ENCODE data around the gene IFT57.
"Not testable (repeated sequence)": the region's sequence is repeated elsewhere in the genome, so short reads cannot be mapped to it uniquely, and the experiment has no call there.

The IFT57 gene

GRCh38 chr3:108159105-108159504 is 63.1 kb downstream of the IFT57 start:
- DNase-seq (ENCODE audit: low read depth in 2 of 2): no peak

- no peak for DNase-seq (ENCODE audit: low read depth in 2 of 2)
Observed at GRCh38 chr3:108158251-108158650, 64.0 kb downstream of the IFT57 start.

GRCh38 chr3:108157273-108157672 is 65.0 kb downstream of the IFT57 start:
- no peak for DNase-seq (ENCODE audit: low read depth in 2 of 2)

- DNase-seq (ENCODE audit: low read depth in 2 of 2): no peak
Observed at GRCh38 chr3:108156312-108156853, 65.8 kb downstream of the IFT57 start.

- DNase-seq (ENCODE audit: low read depth in 2 of 2): not testable (repeated sequence)
Observed at GRCh38 chr3:108155642-108156041, 66.6 kb downstream of the IFT57 start.

GRCh38 chr3:108153451-108153981 is 68.7 kb downstream of the IFT57 start:
- peak; percentile 24 to 36 for DNase-seq (ENCODE audit: low read depth in 2 of 2)

GRCh38 chr3:108152274-108152673 is 70.0 kb downstream of the IFT57 start:
- DNase-seq (ENCODE audit: low read depth in 2 of 2): no peak

- no peak for DNase-seq (ENCODE audit: low read depth in 2 of 2)
Observed at GRCh38 chr3:108150200-108150599, 72.0 kb downstream of the IFT57 start.

GRCh38 chr3:108146139-108146538 is 76.1 kb downstream of the IFT57 start:
- no peak for DNase-seq (ENCODE audit: low read depth in 2 of 2)

GRCh38 chr3:108145578-108145977 is 76.6 kb downstream of the IFT57 start:
- DNase-seq (ENCODE audit: low read depth in 2 of 2): no peak

- DNase-seq (ENCODE audit: low read depth in 2 of 2): no peak
Observed at GRCh38 chr3:108137460-108137814, 84.8 kb downstream of the IFT57 start.

GRCh38 chr3:108136561-108137459 is 85.4 kb downstream of the IFT57 start:
- no peak for DNase-seq (ENCODE audit: low read depth in 2 of 2)

- no peak for DNase-seq (ENCODE audit: low read depth in 2 of 2)
Observed at GRCh38 chr3:108134555-108134880, 87.7 kb downstream of the IFT57 start.

GRCh38 chr3:108133858-108134554 is 88.2 kb downstream of the IFT57 start:
- DNase-seq (ENCODE audit: low read depth in 2 of 2): no peak

GRCh38 chr3:108133048-108133369 is 89.2 kb downstream of the IFT57 start:
- no peak for DNase-seq (ENCODE audit: low read depth in 2 of 2)

- DNase-seq (ENCODE audit: low read depth in 2 of 2): no peak
Observed at GRCh38 chr3:108131475-108132134, 90.6 kb downstream of the IFT57 start.

- DNase-seq (ENCODE audit: low read depth in 2 of 2): no peak
Observed at GRCh38 chr3:108130701-108131474, 91.3 kb downstream of the IFT57 start.

- no peak for DNase-seq (ENCODE audit: low read depth in 2 of 2)
Observed at GRCh38 chr3:108130236-108130635, 92.0 kb downstream of the IFT57 start.

GRCh38 chr3:108127301-108127988 is 94.8 kb downstream of the IFT57 start:
- peak; percentile 61 to 72 for DNase-seq (ENCODE audit: low read depth in 2 of 2)

- DNase-seq (ENCODE audit: low read depth in 2 of 2): no peak
Observed at GRCh38 chr3:108126348-108126747, 95.9 kb downstream of the IFT57 start.

GRCh38 chr3:108125550-108126071 is 96.6 kb downstream of the IFT57 start:
- DNase-seq (ENCODE audit: low read depth in 2 of 2): peak; percentile 45 to 59

Data from stimulated activated CD8-positive, alpha-beta memory T cell treated with anti-CD3 and anti-CD28 coated beads, Interleukin-7, amount 100 ng/mL, for 4 hours (primary cell).